ENCODE results near the gene ABCC8.

The ABCC8 gene

GRCh38 chr11:17505146-17505545, 28.5 kb upstream of the ABCC8 start:
- DNase-seq (ENCODE audit: low read depth) = no peak

GRCh38 chr11:17504330-17505107, 27.9 kb upstream of the ABCC8 start:
- peak; percentile 79 for DNase-seq (ENCODE audit: low read depth)

- no peak for DNase-seq (ENCODE audit: low read depth)
Observed at GRCh38 chr11:17502630-17503029, 26.0 kb upstream of the ABCC8 start.

GRCh38 chr11:17500673-17501072, 24.0 kb upstream of the ABCC8 start:
- DNase-seq (ENCODE audit: low read depth) = no peak

- peak; percentile 51 for DNase-seq (ENCODE audit: low read depth)
Observed at GRCh38 chr11:17498475-17498874, 21.8 kb upstream of the ABCC8 start.

GRCh38 chr11:17498058-17498457, 21.4 kb upstream of the ABCC8 start:
- no peak for DNase-seq (ENCODE audit: low read depth)

GRCh38 chr11:17496406-17496805, 19.8 kb upstream of the ABCC8 start:
- no peak for DNase-seq (ENCODE audit: low read depth)

GRCh38 chr11:17494019-17494418, 17.4 kb upstream of the ABCC8 start:
- DNase-seq (ENCODE audit: low read depth) = no peak

- no peak for DNase-seq (ENCODE audit: low read depth)
Observed at GRCh38 chr11:17490938-17491337, 14.3 kb upstream of the ABCC8 start.

- DNase-seq (ENCODE audit: low read depth) = no peak
Observed at GRCh38 chr11:17490232-17490631, 13.6 kb upstream of the ABCC8 start.

GRCh38 chr11:17489751-17490150, 13.1 kb upstream of the ABCC8 start:
- no peak for DNase-seq (ENCODE audit: low read depth)

- DNase-seq (ENCODE audit: low read depth) = no peak
Observed at GRCh38 chr11:17488563-17488962, 11.9 kb upstream of the ABCC8 start.

- DNase-seq (ENCODE audit: low read depth) = no peak
Observed at GRCh38 chr11:17486646-17487045, 10.0 kb upstream of the ABCC8 start.

GRCh38 chr11:17483505-17483904, 6.9 kb upstream of the ABCC8 start:
- no peak for DNase-seq (ENCODE audit: low read depth)

- no peak for DNase-seq (ENCODE audit: low read depth)
Observed at GRCh38 chr11:17481905-17482304, 5.3 kb upstream of the ABCC8 start.

- DNase-seq (ENCODE audit: low read depth) = peak; percentile 43
Observed at GRCh38 chr11:17479284-17480214, 2.9 kb upstream of the ABCC8 start.

GRCh38 chr11:17478070-17478469, 1.4 kb upstream of the ABCC8 start:
- no peak for DNase-seq (ENCODE audit: low read depth)

GRCh38 chr11:17477361-17477760, 716 bp upstream of the ABCC8 start:
- no peak for DNase-seq (ENCODE audit: low read depth)

- no peak for DNase-seq (ENCODE audit: low read depth)
Observed at GRCh38 chr11:17477084-17477333, 364 bp upstream of the ABCC8 start.

GRCh38 chr11:17475666-17476316, 854 bp downstream of the ABCC8 start:
- no peak for DNase-seq (ENCODE audit: low read depth)

- peak; percentile 74 for DNase-seq (ENCODE audit: low read depth)
Observed at GRCh38 chr11:17473071-17473744, 3.4 kb downstream of the ABCC8 start.

GRCh38 chr11:17472467-17472866, 4.2 kb downstream of the ABCC8 start:
- DNase-seq (ENCODE audit: low read depth) = no peak

Data from ELR (cell line).